Measurements from ENCODE around the gene PCDHAC1. TPM values are rescaled to one million over a fixed set of nuclear protein-coding genes. Genes with fewer than 3 reads are reported as not detected.
"Not testable (repeated sequence)": the region's sequence is repeated elsewhere in the genome, so short reads cannot be mapped to it uniquely, and the experiment has no call there.

Gene PCDHAC1
- total RNA-seq, 1 experiment from 2014 or later: 0.59 TPM

- H3K4me3 ChIP-seq (ENCODE audit: low read depth in 2 of 2, low read length in 2 of 2); H3K4me1 ChIP-seq (ENCODE audit: control insufficient read depth, insufficient read depth, low read length); H3K27ac ChIP-seq (ENCODE audit: low read length); H3K36me3 ChIP-seq (ENCODE audit: control insufficient read depth, insufficient read depth, low read length); BruUV-seq (replicated peaks); POLR2A ChIA-PET; in situ Hi-C loops (cut with HindIII; ENCODE audit: low pct_unique_long_range_greater_than_20kb, low sequenced_read_pairs); H3K9me3 ChIP-seq (ENCODE audit: control insufficient read depth, insufficient read depth, low read depth, low read length); ATAC-seq; intact Hi-C loops (cut with micrococcal nuclease; ENCODE audit: unreplicated experiment); H3K27me3 ChIP-seq (ENCODE audit: control insufficient read depth, insufficient read depth, low read length); DNase-seq (ENCODE audit: low read depth, low spot score): not testable (repeated sequence)
- peak in 1 of 2 experiments; percentile 40; a peak in 1 of 4 replicates for TF ChIP-seq REST (IDR thresholded peaks at IDR 0.05; ENCODE audit: insufficient read depth in 1 of 2, low read depth in 2 of 2, low read length in 1 of 2)
- CTCF ChIA-PET: interaction anchor here (1.8 kb wide), 1 partner anchor 163 kb away, joined by 15 read pairs; no protein-coding TSS in a partner anchor
These were observed 49.4 kb upstream of the PCDHAC1 start for GRCh38 chr5:140876541-140877261.

GRCh38 chr5:140877262-140877581, 48.9 kb upstream of the PCDHAC1 start:
- Histone ChIP-seq H3K36me3 (ENCODE audit: control insufficient read depth, insufficient read depth, low read length) (no peaks in the 10 kb centered on the region), H3K27me3 (ENCODE audit: control insufficient read depth, insufficient read depth, low read length) (no peaks in the 10 kb centered on the region), H3K4me1 (ENCODE audit: control insufficient read depth, insufficient read depth, low read length) (no peaks in the 10 kb centered on the region), H3K27ac (ENCODE audit: low read length) (no peak overlapping the region), H3K9me3 (ENCODE audit: control insufficient read depth, insufficient read depth, low read depth, low read length) (no peaks in the 10 kb centered on the region; the same call in 1 of the 2 replicates), H3K4me3 (ENCODE audit: low read depth in 2 of 2, low read length in 2 of 2) (no peak overlapping the region)
- in situ Hi-C loops (cut with HindIII; ENCODE audit: low pct_unique_long_range_greater_than_20kb, low sequenced_read_pairs) (no loop called here), intact Hi-C loops (cut with micrococcal nuclease; ENCODE audit: unreplicated experiment) (no loop called here)
- POLR2A ChIA-PET: no interaction called here
- ATAC-seq: no peak
- CTCF ChIA-PET: no interaction called here
- no peak for DNase-seq (ENCODE audit: low read depth, low spot score)
- TF ChIP-seq SIN3A (IDR thresholded peaks at IDR 0.05; ENCODE audit: borderline replicate concordance, insufficient read depth, low read depth, low read length) (no peak), POLR2AphosphoS5 (IDR thresholded peaks at IDR 0.05; ENCODE audit: low read depth, low read length) (no peak), REST (IDR thresholded peaks at IDR 0.05; ENCODE audit: insufficient read depth in 1 of 2, low read depth in 2 of 2, low read length in 1 of 2) (no peak), TCF7L2 (IDR thresholded peaks at IDR 0.05; ENCODE audit: low read depth, low read length) (no peak), CTCF (IDR thresholded peaks at IDR 0.05) (no peak)
- BruUV-seq (replicated peaks): no TSS peak

All from Panc1 (cell line).